Fibroblast of skin of right quadriceps (primary cell): ENCODE data around the gene PGLYRP2.

Experiments
- DNase-seq: peaks from one replicate; pipeline ENCODE4 v3.0.0-alpha.2; 2013

The PGLYRP2 gene

DNA sequence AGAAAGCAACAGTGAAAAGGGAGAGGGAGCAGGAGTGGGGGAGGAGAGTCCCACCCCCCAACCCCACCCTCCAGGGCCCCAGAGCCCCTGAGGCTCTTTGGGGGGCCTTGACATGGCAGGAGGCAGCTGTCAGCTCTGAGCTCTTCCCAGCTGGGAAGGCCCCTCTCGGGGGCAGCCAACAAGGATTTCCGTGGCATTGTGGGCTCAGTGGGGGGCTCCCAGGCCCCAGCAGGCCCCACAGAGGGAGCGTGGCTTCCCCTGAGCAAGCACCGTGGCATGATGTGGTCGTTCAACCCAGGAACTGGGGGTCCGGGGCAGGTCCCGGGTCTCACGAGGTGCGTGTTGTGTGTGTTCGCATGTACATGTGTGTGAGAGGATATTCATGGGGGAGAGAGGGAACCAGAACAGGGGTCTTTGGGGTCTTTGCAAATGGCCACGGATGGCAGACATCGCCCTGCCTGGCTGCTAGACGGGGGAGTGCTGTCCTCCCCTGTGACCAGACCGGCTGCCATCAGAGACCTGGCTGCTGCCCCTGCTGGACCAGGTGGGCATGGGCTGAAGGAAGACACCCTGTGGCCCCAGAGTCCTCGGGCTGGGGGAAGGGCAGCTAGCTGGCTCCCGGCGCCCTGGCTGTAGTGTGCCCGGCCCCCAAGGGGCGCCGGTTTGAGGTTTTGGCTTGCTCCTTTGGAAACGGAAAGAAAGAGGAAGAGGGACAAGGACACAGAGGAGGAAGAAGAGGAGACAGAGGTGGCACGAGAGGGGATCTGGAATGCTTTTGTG is 56.8 kb downstream of the PGLYRP2 start:
- no peak for DNase-seq

DNA sequence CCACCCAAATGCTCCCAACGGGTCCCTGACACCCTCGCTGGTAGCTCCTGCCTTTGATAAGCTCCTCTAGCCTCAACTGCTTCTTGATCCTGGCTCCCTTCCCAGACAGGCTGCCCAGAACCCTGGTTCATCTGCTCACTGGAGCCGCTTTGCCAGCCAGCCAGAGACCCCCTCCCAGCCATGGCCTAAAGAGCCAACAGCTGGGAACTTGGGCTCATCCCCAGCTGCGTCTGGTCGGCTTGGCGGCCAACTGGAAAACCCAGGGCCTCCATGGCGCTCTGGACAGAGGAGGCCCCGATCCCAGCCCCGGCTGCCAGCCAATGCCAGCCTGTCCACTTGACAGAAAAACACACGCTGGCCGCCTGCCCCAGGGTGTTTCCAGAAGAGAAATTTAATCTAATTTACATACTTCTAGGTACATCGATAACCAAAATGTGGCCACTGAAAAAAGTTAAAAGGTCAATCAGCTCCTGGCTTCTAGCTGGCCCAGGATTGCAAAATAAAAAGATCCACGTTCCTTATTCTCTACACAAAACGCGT is 57.5 kb downstream of the PGLYRP2 start:
- DNase-seq: no peak

DNA sequence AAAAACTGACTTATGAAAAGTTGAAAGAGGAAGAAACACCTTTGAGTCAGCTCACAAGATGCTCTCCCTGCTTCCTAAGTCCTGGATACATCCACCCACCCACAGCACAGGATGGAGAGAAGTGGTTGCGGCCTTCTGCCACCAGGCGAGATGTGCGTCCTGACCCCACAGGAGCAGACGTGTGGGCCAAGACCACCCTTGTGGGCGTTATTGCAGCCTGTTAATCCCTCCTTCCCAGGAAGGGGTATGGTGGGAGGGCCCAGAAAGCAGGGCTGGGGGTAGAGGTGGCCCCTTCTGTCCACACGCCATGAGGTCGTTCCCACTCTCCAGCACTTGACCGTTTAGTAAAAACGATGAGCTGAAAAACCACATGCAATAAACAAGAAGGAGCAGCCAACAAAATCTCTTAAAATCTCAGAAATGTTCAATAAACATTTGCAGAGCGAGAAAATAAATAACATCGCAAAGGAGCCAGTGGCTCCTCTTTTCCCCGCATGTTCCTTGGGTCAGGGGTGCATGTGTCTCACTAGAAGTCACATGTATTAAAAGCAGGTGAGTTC is 58.1 kb downstream of the PGLYRP2 start:
- no peak for DNase-seq

DNA sequence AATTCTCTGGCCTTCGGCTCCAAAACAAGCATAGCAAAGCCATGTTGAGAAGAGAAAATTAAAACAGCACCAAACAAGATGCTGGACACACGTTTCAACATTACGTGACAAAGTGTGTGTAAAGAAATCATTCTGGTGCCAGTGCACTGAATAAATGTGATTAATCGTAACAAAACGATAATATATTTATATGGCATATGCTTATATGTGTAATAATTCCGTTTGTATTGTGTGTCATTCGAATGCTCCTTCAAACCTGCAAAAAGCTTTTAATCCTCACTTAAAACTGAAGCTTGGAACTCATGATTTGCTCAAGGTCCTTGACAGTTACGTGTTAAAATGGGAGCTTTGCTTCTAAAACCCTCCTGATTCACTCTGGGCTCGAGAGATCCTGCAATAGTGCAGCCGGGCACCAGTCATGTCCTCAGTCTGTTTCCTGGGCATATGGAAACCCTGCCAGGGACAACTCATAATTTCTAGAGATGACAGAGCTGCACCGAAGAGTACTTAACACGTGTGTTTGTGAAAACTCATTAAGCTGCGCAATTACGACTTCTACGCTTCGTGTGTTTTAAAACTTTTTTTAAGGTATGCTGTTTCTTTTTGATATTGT is 59.8 kb downstream of the PGLYRP2 start:
- no peak for DNase-seq
